SK-N-SH (cell line): Measurements from ENCODE around the gene KBTBD8. TPM values are rescaled to one million over a fixed set of nuclear protein-coding genes. Genes with fewer than 3 reads are reported as not detected.

Experiments used
- CTCF ChIA-PET: fragments of 300-600, 350-600 bp; formaldehyde crosslinking; extraction: SDS; loops from one replicate; lab custom pipeline; 2021; lab: Yijun Ruan, JAX
- POLR2A ChIA-PET: fragments of 350-600 bp; sonication (Branson Sonifier 250); formaldehyde crosslinking; extraction: SDS; loops from one replicate; lab custom pipeline; 2020; ENCODE audit warnings: antibody characterized with exemption, inconsistent platforms; lab: Yijun Ruan, JAX
- DNase-seq: peaks from one replicate; pipeline ENCODE4 v3.0.0; 2012
- H2AFZ ChIP-seq: fragments of 200-600 bp; sonication (generic); 2 replicates; pipeline ENCODE4 v1.8.1; 2016; ENCODE audit warnings: antibody characterized with exemption, mild to moderate bottlenecking, low read depth
- H3F3A ChIP-seq: fragments of 200-600 bp; sonication (generic); replicated peaks from 2 replicates; pipeline ENCODE3; 2016; ENCODE audit warnings: antibody characterized with exemption, mild to moderate bottlenecking; ENCODE audit not compliant: insufficient read depth
- H3K27ac ChIP-seq, 2 experiments: fragments of 200-500 bp in 1 of 2; fragments of 200-600 bp in 1 of 2; sonication (Bioruptor generic) in 1 of 2; sonication (generic), shearing (Covaris generic) in 1 of 2; 2 replicates each; pipeline versions ENCODE4 v1.5.1 to v1.6.1; 2014 to 2016; ENCODE audit warnings: low read depth in 2 of 2, inconsistent platforms in 1 of 2, low read length in 1 of 2, mild to moderate bottlenecking in 1 of 2, mixed read lengths in 1 of 2
- H3K27me3 ChIP-seq: fragments of 200-600 bp; sonication (generic), shearing (Covaris generic); 2 replicates; pipeline ENCODE4 v1.6.1; 2016; ENCODE audit warnings: mixed run types; ENCODE audit not compliant: insufficient read depth
- H3K36me3 ChIP-seq, 2 experiments: fragments of 200-500 bp in 1 of 2; fragments of 200-600 bp in 1 of 2; sonication (Bioruptor generic) in 1 of 2; sonication (generic) in 1 of 2; replicated peaks in 1 of 2; 2 replicates each; pipeline versions ENCODE3 to v1.5.1; 2014 to 2016; ENCODE audit warnings: low read length in 1 of 2, mild to moderate bottlenecking in 1 of 2; ENCODE audit not compliant: insufficient read depth in 2 of 2, control insufficient read depth in 1 of 2
- H3K4me1 ChIP-seq, 2 experiments: fragments of 200-500 bp in 1 of 2; fragments of 200-600 bp in 1 of 2; sonication (Bioruptor generic) in 1 of 2; sonication (generic), shearing (Covaris generic) in 1 of 2; 2 replicates each; pipeline versions ENCODE4 v1.5.1 to v1.6.1; 2014 to 2016; ENCODE audit warnings: low read depth in 1 of 2, low read length in 1 of 2, mixed run types in 1 of 2; ENCODE audit not compliant: insufficient read depth in 2 of 2, control insufficient read depth in 1 of 2
- H3K4me2 ChIP-seq: fragments of 200-600 bp; sonication (generic), shearing (Covaris generic); 2 replicates; pipeline ENCODE4 v1.6.1; 2017; ENCODE audit warnings: mixed run types
- H3K4me3 ChIP-seq, 2 experiments: fragments of 200-500 bp in 1 of 2; fragments of 200-600 bp in 1 of 2; sonication (Bioruptor generic) in 1 of 2; sonication (generic), shearing (Covaris generic) in 1 of 2; 2 replicates each; pipeline versions ENCODE4 v1.5.1 to v1.8.1; 2014 to 2016; ENCODE audit warnings: low read depth in 2 of 2, inconsistent platforms in 1 of 2, low read length in 1 of 2, mild to moderate bottlenecking in 1 of 2, mixed read lengths in 1 of 2, moderate library complexity in 1 of 2
- H3K79me2 ChIP-seq: fragments of 200-600 bp; sonication (generic); 2 replicates; pipeline ENCODE4 v1.8.1; 2017; ENCODE audit warnings: mild to moderate bottlenecking; ENCODE audit not compliant: insufficient read depth
- H3K9ac ChIP-seq: fragments of 200-600 bp; sonication (generic); 2 replicates; pipeline ENCODE4 v1.6.1; 2017; ENCODE audit warnings: mixed run types
- H3K9me2 ChIP-seq: fragments of 200-600 bp; sonication (generic); 2 replicates; pipeline ENCODE4 v1.6.1; 2017; ENCODE audit warnings: mixed run types
- H3K9me3 ChIP-seq: fragments of 200-600 bp; sonication (generic); 2 replicates; pipeline ENCODE4 v1.6.1; 2017; ENCODE audit warnings: mixed run types, mild to moderate bottlenecking, moderate library complexity
- H4K20me1 ChIP-seq: fragments of 200-600 bp; sonication (generic); 2 replicates; pipeline ENCODE4 v1.6.1; 2017; ENCODE audit warnings: mild to moderate bottlenecking, mixed run types; ENCODE audit not compliant: insufficient read depth
- CHD2 ChIP-seq: fragments of 150-350 bp; IDR thresholded peaks from 2 replicates; pipeline ENCODE4 v1.6.1; 2018; ENCODE audit warnings: low read length; ENCODE audit not compliant: partially characterized antibody
- ELF1 ChIP-seq: IDR thresholded peaks from 2 replicates; pipeline ENCODE4 v1.4.0; 2012
- EP300 ChIP-seq, 2 experiments: IDR thresholded peaks; 2 replicates each; pipeline versions ENCODE4 v1.4.0 to v1.6.1; 2012; ENCODE audit warnings: borderline replicate concordance in 1 of 2, low read depth in 1 of 2, low read length in 1 of 2
- EZH2phosphoT487 ChIP-seq: fragments of 200-600 bp; sonication (generic); IDR thresholded peaks from 2 replicates; pipeline ENCODE4 v1.6.1; 2017; ENCODE audit warnings: low read depth, mixed run types, mild to moderate bottlenecking, antibody characterized with exemption, moderate library complexity, borderline replicate concordance
- FOXJ3 ChIP-seq: sonication (generic); formaldehyde crosslinking; IDR thresholded peaks from 2 replicates; pipeline ENCODE4 v1.5.1; 2020; ENCODE audit warnings: mild to moderate bottlenecking, missing genetic modification reagents
- FOXM1 ChIP-seq: IDR thresholded peaks from 2 replicates; pipeline ENCODE4 v1.4.0; 2012; ENCODE audit warnings: low read depth, mild to moderate bottlenecking
- GABPA ChIP-seq: IDR thresholded peaks from 2 replicates; pipeline ENCODE4 v1.4.0; 2012; ENCODE audit warnings: low read depth, mild to moderate bottlenecking
- JUND ChIP-seq: IDR thresholded peaks from 2 replicates; pipeline ENCODE4 v1.4.0; 2012
- MAX ChIP-seq: IDR thresholded peaks from 2 replicates; pipeline ENCODE4 v1.4.0; 2012; ENCODE audit warnings: low read depth
- MEF2A ChIP-seq: IDR thresholded peaks from 2 replicates; pipeline ENCODE4 v1.4.0; 2012; ENCODE audit warnings: low read depth, borderline replicate concordance
- NFIC ChIP-seq: IDR thresholded peaks from 2 replicates; pipeline ENCODE4 v1.4.0; 2012; ENCODE audit warnings: borderline replicate concordance
- NRF1 ChIP-seq: IDR thresholded peaks from 2 replicates; pipeline ENCODE4 v1.6.1; 2012; ENCODE audit warnings: low read depth, mild to moderate bottlenecking, low read length
- POLR2AphosphoS5 ChIP-seq: IDR thresholded peaks from 2 replicates; pipeline ENCODE4 v1.6.1; 2012; ENCODE audit warnings: low read depth, low read length
- RXRA ChIP-seq: IDR thresholded peaks from 2 replicates; pipeline ENCODE4 v1.4.0; 2012; ENCODE audit warnings: low read depth, mild to moderate bottlenecking, borderline replicate concordance
- SIN3A ChIP-seq: IDR thresholded peaks from 2 replicates; pipeline ENCODE4 v1.6.1; 2012; ENCODE audit warnings: low read depth, mild to moderate bottlenecking, low read length, moderate library complexity, borderline replicate concordance
- SMC3 ChIP-seq: IDR thresholded peaks from 2 replicates; pipeline ENCODE4 v1.6.1; 2012; ENCODE audit warnings: low read depth, low read length, improper control_type of control experiment
- TCF12 ChIP-seq: IDR thresholded peaks from 2 replicates; pipeline ENCODE4 v1.4.0; 2012
- YY1 ChIP-seq: IDR thresholded peaks from 2 replicates; pipeline ENCODE4 v1.4.0; 2012; ENCODE audit warnings: low read depth, mild to moderate bottlenecking
- WGBS: methylation state at CpG from one replicate; pipeline ENCODE4 v1.1.6; 2017; ENCODE audit warnings: low lambda C conversion rate; 5-methylcytosine and 5-hydroxymethylcytosine counted together
- polyA plus RNA-seq, 3 experiments: library from polyadenylated mRNA; depleted of rRNA; stranded (reverse); fragments of >200 nt; gene quantifications; 2 replicates each; pipeline ENCODE4 v1.2.3, GENCODE V29; 2012
- TF ChIP-seq, protein P1 (sequence below): IDR thresholded peaks from 2 replicates; pipeline ENCODE4 v1.4.0; 2012; ENCODE audit warnings: low read depth, borderline replicate concordance
- TF ChIP-seq, protein P2 (sequence below): fragments of 200-600 bp; sonication (generic); IDR thresholded peaks from 2 replicates; pipeline ENCODE4 v1.6.1; 2017; ENCODE audit warnings: antibody characterized with exemption, mild to moderate bottlenecking, moderate library complexity
- TF ChIP-seq, protein P3 (sequence below): fragments of 150-350 bp; IDR thresholded peaks from 2 replicates; pipeline ENCODE4 v1.6.1; 2016; ENCODE audit warnings: mild to moderate bottlenecking, low read depth, low read length

Gene KBTBD8
- polyA plus RNA-seq, 1 of the 3 experiments (the other 2 are of a cell fraction), result 0.36 TPM

- H3K36me3 ChIP-seq, result no peaks in the 10 kb centered on the region
- POLR2A ChIA-PET, result no interaction called here
- H3K79me2 ChIP-seq, result no peaks in the 10 kb centered on the region
- H3K9ac ChIP-seq, result no peak overlapping the region
- no peak overlapping the region for H3K27ac ChIP-seq
- H3K9me2 ChIP-seq, result no peaks in the 10 kb centered on the region
- no peaks in the 10 kb centered on the region for H4K20me1 ChIP-seq
- H3K9me3 ChIP-seq, result no peaks in the 10 kb centered on the region
- TF ChIP-seq MEF2A (no peak), NFIC (no peak), SMC3 (no peak), MAX (no peak), RXRA (no peak)
- TF ChIP-seq, protein P1, sequence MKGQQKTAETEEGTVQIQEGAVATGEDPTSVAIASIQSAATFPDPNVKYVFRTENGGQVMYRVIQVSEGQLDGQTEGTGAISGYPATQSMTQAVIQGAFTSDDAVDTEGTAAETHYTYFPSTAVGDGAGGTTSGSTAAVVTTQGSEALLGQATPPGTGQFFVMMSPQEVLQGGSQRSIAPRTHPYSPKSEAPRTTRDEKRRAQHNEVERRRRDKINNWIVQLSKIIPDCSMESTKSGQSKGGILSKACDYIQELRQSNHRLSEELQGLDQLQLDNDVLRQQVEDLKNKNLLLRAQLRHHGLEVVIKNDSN, result no peak
- DNase-seq, result no peak
- H3K4me2 ChIP-seq, result no peak overlapping the region
- CTCF ChIA-PET, result interaction anchor here (1.0 kb wide), 1 partner anchor 8 kb away, joined by 3 read pairs; no protein-coding TSS in a partner anchor
- WGBS, result 45% methylated on average over 3 of the region's 3 CpGs
- no peaks in the 10 kb centered on the region for H3F3A ChIP-seq
- H3K27me3 ChIP-seq, result 0 out of 2 replicates have a peak, but pooled peaks cover 6% of the 10 kb centered on the region
- H2AFZ ChIP-seq, result no peak overlapping the region
- no peaks in the 10 kb centered on the region for H3K4me1 ChIP-seq
- no peak overlapping the region for H3K4me3 ChIP-seq
These were observed 35.4 kb upstream of the KBTBD8 start for GRCh38 chr3:66962664-66963063.

GRCh38 chr3:66971245-66971644, 26.9 kb upstream of the KBTBD8 start:
- no peaks in the 10 kb centered on the region for H3K9me3 ChIP-seq
- H3K79me2 ChIP-seq, result no peaks in the 10 kb centered on the region
- H3F3A ChIP-seq, result no peaks in the 10 kb centered on the region
- no peaks in the 10 kb centered on the region; a peak in 1 of 4 replicates for H3K4me1 ChIP-seq
- H2AFZ ChIP-seq, result no peak overlapping the region
- no peaks in the 10 kb centered on the region for H3K9me2 ChIP-seq
- WGBS, result 54% methylated on average over 3 of the region's 3 CpGs
- no peaks in the 10 kb centered on the region for H3K36me3 ChIP-seq
- POLR2A ChIA-PET, result interaction anchor here (1.3 kb wide), 1 partner anchor 27 kb away, joined by 6 read pairs; the partner anchor contains the start of gene KBTBD8
- no peak overlapping the region for H3K9ac ChIP-seq
- H4K20me1 ChIP-seq, result no peaks in the 10 kb centered on the region
- DNase-seq, result no peak
- peaks cover 9% of the 10 kb centered on the region; the same call in 1 of the 2 replicates for H3K27me3 ChIP-seq
- H3K27ac ChIP-seq, result no peak overlapping the region
- no peak overlapping the region for H3K4me2 ChIP-seq
- no peak for TF ChIP-seq EZH2phosphoT487
- no peak for TF ChIP-seq TCF12
- no peak for TF ChIP-seq POLR2AphosphoS5
- TF ChIP-seq, protein P2, sequence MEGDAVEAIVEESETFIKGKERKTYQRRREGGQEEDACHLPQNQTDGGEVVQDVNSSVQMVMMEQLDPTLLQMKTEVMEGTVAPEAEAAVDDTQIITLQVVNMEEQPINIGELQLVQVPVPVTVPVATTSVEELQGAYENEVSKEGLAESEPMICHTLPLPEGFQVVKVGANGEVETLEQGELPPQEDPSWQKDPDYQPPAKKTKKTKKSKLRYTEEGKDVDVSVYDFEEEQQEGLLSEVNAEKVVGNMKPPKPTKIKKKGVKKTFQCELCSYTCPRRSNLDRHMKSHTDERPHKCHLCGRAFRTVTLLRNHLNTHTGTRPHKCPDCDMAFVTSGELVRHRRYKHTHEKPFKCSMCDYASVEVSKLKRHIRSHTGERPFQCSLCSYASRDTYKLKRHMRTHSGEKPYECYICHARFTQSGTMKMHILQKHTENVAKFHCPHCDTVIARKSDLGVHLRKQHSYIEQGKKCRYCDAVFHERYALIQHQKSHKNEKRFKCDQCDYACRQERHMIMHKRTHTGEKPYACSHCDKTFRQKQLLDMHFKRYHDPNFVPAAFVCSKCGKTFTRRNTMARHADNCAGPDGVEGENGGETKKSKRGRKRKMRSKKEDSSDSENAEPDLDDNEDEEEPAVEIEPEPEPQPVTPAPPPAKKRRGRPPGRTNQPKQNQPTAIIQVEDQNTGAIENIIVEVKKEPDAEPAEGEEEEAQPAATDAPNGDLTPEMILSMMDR, result no peak
- no peak for TF ChIP-seq YY1
- TF ChIP-seq SIN3A, result no peak
- TF ChIP-seq ELF1, result no peak
- no peak for TF ChIP-seq FOXM1
- no peak for TF ChIP-seq GABPA
- TF ChIP-seq CHD2, result no peak
- no peak for TF ChIP-seq NRF1
- no peak for TF ChIP-seq JUND
- TF ChIP-seq FOXJ3 (CRISPR knock-in tag), result no peak
- TF ChIP-seq EP300 (IDR thresholded peaks at IDR 0.05; ENCODE audit: borderline replicate concordance in 1 of 2, low read depth in 1 of 2, low read length in 1 of 2), result no peak
- no peak for TF ChIP-seq MAX
- TF ChIP-seq NFIC, result no peak
- TF ChIP-seq, protein P3, sequence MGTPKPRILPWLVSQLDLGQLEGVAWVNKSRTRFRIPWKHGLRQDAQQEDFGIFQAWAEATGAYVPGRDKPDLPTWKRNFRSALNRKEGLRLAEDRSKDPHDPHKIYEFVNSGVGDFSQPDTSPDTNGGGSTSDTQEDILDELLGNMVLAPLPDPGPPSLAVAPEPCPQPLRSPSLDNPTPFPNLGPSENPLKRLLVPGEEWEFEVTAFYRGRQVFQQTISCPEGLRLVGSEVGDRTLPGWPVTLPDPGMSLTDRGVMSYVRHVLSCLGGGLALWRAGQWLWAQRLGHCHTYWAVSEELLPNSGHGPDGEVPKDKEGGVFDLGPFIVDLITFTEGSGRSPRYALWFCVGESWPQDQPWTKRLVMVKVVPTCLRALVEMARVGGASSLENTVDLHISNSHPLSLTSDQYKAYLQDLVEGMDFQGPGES, result no peak
- TF ChIP-seq, all 33 proteins: peak for 0
- CTCF ChIA-PET, result interaction anchor here (0.6 to 4.6 kb wide), 27 partner anchors 9 to 1906 kb away, joined by 3 to 28 read pairs (median 6); no protein-coding TSS in a partner anchor
- no peak overlapping the region for H3K4me3 ChIP-seq
